Panc1 (cell line): ENCODE data around the gene GRIK3.

ENCODE experiments used
- CTCF ChIP-seq: fragments of 450-650 bp; IDR thresholded peaks from 2 replicates; pipeline ENCODE4 v1.5.1; 2017; ENCODE audit warnings: mild to moderate bottlenecking
- POLR2AphosphoS5 ChIP-seq: IDR thresholded peaks from 2 replicates; pipeline ENCODE4 v1.6.1; 2012; ENCODE audit warnings: mild to moderate bottlenecking, low read depth, low read length, moderate library complexity
- REST ChIP-seq, 2 experiments: IDR thresholded peaks; 2 replicates each; pipeline ENCODE4 v1.6.1; 2011 to 2012; ENCODE audit warnings: low read depth in 2 of 2, control low read depth in 1 of 2, low read length in 1 of 2, mild to moderate bottlenecking in 1 of 2, moderate library complexity in 1 of 2; ENCODE audit not compliant: insufficient read depth in 1 of 2
- SIN3A ChIP-seq: IDR thresholded peaks from 2 replicates; pipeline ENCODE4 v1.6.1; 2012; ENCODE audit warnings: low read depth, mild to moderate bottlenecking, low read length, moderate library complexity, borderline replicate concordance; ENCODE audit not compliant: insufficient read depth
- TCF7L2 ChIP-seq: IDR thresholded peaks from 2 replicates; pipeline ENCODE4 v1.6.1; 2011; ENCODE audit warnings: mild to moderate bottlenecking, low read depth, low read length, inconsistent platforms

GRCh38 chr1:36911561-36912364 lies 122.6 kb downstream of the GRIK3 start:
- no peak for TF ChIP-seq POLR2AphosphoS5
- TF ChIP-seq CTCF: no peak
- TF ChIP-seq REST (IDR thresholded peaks at IDR 0.05; ENCODE audit: insufficient read depth in 1 of 2, low read depth in 2 of 2, low read length in 1 of 2): no peak
- no peak for TF ChIP-seq TCF7L2
- TF ChIP-seq SIN3A: no peak
